GM18508 (cell line): ENCODE results near the gene COL26A1.

Source experiments
- ATAC-seq: cut with Tn5 transposase; IDR thresholded peaks from one replicate; pipeline ENCODE4 v1.9.1; 2021; ENCODE audit warnings: moderate number of reproducible peaks; ENCODE audit not compliant: insufficient read depth, unreplicated experiment

Gene COL26A1

DNA sequence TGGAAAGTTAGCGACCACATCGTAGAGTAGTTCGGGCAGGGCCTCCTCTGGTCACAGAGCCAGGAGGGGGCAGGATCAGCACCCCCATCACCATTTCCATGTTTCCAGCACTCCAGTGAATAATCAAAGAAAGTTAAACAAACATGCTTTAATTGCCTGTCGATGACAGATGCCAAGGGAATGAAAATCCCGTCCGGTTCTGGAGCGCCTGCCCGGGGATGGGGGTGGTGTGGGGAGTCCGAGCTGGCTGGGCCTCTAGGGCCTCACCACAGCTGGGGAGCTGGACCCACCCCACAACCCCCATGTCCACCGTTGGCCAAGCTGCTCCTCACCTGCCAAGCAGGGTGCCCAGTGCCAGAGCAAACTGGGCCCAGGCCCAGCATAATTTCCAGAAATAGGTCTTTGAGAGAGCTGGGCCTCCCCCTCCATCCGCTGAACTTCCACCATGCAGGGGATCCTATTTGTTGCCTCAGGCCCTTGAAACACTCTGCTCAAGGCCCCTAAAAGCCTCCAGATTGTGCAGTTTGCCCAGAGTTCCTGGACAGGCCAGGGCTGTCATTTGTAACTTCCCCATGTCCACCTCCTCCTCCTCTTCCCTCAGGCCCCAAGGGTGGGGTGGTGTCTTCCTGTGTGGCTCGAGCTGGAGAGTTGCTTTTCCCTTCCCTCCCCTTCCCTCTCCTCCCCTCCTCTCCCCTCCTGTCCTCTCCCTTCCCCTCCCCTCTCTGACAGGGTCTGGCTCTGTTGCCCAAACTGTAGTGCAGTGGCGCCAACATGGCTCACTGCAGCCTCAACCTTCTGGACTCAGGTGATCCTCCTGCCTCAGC, 165.4 kb downstream of the COL26A1 start:
- no peak for ATAC-seq

DNA sequence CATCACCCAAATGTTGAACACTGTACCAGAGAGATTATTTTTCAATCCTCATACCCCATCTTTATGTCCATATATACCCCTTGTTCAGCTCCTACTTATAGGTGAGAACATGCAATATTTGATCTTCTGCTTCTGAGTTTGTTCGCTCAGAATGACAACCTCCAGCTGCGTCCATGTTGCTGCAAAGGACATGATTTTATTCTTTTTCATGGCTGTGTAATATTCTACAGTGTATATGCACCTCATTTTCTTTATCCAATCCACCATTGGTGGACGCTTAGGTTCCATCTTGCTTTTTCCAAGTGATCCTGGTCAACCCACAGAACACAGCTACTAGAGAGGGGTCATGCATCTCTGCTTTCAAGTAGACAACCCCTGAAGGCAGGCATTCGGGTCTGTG, 166.9 kb downstream of the COL26A1 start:
- no peak for ATAC-seq

DNA sequence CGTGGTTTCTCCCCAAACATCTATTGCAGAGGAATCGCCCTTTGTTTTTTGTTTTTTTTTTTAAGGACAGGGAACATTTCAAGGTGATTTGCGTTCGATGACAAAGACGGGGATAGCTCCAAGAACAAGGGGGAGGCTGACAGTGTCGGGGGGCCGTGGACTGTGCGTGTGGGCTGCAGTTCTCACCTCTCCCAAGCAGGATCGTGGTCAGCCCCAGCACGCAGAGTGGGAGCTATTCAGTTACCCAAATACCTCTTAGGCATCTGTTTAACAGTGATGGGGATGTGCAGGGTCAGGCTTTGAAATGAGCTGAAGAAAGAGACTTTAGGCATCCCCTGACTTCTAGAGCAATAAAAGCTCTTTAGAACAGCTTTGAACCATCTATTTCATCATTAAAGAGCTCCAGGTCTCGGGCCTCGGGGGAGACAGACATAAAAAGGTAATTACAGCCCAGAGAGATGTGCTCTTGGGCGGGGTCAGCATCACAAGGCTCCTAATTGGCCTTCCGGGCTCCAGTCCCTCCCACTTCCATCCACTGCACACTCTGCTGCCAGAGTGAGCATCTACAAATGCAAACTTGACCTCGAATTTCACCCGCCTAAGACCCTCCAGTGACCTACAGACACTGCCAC, 169.2 kb downstream of the COL26A1 start:
- no peak for ATAC-seq

DNA sequence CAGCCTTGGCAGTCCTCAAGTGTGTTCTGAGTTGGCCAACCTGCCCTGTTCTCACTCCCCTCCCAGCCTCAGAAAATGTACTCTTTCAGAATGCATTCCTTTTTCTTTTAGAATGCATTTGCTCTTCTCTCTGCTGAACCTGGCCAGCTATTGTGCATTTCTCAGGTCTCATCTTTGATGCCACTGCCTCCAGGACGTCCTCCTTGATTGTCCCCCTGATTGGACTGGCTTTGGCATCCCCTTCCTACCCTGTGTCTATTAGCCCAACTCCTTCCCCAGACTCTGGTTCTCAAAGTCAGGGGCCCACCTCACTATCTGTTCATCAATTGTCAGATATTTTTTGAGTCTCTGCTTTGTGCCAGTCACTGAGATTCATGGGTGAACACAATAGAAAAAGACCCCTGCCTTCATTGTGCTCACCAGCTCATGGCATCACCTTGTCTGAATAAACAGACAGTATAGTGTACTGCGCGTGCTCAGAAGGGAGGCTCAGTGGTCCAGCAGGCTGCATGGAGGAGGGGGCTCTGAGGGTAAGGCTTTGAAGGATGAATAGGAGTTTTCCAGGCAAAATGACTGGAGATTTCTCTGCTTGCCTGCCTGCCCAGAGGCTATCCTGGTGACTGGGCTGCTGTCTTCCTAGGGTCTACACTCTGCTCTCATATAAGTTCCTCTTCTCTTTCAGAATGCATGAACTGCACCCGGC, 169.9 kb downstream of the COL26A1 start:
- no peak for ATAC-seq

DNA sequence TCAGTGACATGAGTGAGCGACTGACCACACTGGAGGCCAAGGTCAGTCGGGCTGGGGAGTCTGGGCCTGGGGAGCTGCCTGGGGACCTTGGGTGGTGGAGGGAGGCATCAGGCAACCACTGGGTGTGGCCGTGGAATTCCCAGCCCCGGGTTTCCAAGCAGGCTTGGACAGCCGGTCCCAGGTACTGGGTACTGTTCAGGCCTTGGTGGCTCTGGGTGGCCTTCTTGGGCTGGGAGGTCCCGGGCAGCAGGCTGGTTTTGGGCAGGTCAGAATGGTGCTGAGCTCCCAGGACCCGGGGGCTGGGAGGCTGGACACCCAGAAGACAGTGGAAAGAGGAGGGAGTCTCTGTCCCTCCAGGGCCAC, 170.4 kb downstream of the COL26A1 start:
- ATAC-seq, result no peak

DNA sequence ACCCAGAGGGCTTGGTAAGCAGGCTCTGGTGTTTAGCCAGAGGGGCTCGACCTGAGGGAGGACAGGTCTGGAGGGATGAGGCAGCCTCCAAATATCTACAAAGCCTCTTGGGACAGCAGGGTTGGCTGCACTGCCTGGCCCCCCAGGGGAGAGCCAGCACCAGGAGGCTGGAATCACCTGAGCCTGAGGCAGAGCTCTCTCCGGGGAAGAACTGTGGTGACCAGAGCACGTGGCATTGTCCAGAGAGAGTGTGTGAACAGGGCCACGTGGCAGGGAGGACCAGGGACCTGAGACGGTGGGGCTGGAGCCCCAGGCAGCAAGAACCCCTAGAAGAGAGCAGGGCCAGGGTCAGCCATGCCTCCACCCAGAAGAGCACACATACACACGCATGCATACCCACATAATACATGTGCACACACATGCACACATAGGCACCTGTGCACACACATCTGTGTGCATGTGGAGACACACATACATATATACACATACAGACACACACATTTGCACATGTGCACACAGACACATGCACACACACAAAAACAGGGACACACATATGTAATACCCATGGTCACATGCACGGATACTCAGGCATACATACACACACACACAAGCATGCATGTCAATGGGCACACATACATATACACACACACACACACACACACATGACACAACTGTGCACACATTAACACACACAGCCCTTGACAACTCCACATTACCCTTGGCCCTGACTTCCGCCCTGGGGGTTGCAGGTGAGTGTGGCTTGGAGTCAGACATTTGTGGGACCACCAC, 171.5 kb downstream of the COL26A1 start:
- ATAC-seq, result no peak

DNA sequence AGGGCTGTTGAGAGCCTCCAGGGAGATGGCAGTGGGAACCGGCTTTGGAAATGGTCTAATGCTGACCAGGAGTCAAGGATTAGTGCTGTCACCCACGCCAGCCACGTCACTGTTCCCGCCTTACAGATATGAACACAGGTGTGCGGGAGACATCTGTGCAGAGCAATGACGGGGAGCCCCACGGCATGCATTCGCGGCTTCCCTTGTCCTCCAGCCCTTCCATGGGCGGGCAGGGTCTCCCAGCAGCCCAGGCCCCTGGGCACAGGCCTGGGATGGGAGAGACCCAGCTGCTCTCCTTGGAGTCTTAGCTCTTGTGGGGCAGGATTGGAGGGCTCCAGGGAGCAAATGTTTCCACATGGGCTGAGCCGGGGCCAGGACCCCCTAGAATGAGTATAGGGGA, 172.2 kb downstream of the COL26A1 start:
- ATAC-seq, result no peak

DNA sequence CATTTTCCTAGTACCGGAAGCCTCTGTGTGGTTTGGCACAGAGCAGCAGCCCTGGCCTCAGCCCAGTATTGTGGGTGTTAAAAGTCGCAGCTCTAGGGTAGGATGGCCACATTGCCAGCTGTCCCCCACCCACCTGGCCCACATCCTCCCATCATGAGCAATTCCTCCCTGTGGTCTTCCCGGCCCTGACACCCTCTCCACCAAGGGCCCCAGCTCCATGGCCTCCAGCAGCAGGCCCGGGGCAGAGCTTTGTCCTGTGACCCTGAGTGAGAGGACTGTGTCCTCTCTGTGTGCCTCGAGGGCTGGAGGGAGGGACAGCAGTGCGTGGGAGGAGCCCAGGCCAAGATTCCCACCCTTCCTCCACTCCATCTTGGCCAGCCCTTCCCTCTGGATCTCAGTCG, 172.7 kb downstream of the COL26A1 start:
- ATAC-seq, result no peak

DNA sequence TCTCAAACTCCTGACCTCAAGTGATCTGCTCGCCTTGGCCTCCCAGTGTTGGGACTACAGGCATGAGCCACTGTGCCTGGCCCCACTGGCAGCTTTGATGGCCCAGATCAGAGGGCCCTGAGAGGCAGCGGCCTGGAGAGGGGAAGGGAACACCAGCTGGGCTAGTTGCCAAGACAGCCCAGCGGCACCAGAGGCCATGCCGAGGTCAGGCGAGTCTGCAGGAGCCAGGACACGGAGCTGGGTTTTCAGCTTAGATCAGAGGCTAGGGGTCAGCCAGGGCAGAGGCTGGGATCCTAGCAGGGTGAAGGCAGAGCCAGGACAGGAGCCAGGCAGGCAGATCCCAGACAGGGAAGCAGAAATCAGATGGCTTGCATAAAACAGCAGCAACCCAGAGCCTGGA, 173.6 kb downstream of the COL26A1 start:
- no peak for ATAC-seq

DNA sequence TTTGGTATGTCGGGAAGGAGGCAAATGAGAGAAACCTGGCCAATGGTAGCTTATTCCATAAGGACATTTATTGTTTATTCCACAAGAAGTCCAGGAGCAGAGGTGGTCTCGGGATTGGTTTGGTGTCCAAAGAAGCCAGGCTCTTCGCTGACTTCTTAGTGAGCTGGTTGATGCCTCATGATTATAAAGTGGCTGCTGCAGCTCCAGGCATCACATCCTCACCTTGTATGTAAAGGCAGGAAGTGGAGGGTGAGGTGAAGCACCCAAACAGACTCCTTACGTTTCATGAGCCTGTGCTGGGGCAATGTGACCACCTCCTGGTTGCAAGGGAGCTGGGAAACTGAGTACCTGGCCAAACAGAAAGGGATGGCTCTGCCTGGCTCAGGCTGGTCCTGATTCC, 174.0 kb downstream of the COL26A1 start:
- no peak for ATAC-seq

DNA sequence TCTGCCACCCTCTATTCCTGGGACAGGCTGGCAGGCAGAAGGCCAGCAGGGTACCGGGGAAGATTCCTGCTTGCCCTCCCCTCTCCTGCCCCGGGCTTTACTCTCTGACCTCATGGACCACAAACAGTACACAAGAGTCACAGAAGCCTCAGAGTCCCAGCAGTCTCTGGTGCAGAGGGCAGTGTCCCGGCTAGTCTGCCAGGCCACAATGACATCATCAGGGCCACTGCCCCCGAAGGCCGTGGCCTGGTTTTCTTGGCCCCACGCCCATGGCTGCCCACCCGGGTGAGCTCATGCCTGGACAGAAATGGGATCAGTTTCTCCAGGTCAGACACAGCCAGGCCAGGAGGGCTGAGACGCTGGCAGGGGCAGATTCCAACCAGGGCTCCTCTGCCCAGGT, 174.5 kb downstream of the COL26A1 start:
- ATAC-seq, result no peak

DNA sequence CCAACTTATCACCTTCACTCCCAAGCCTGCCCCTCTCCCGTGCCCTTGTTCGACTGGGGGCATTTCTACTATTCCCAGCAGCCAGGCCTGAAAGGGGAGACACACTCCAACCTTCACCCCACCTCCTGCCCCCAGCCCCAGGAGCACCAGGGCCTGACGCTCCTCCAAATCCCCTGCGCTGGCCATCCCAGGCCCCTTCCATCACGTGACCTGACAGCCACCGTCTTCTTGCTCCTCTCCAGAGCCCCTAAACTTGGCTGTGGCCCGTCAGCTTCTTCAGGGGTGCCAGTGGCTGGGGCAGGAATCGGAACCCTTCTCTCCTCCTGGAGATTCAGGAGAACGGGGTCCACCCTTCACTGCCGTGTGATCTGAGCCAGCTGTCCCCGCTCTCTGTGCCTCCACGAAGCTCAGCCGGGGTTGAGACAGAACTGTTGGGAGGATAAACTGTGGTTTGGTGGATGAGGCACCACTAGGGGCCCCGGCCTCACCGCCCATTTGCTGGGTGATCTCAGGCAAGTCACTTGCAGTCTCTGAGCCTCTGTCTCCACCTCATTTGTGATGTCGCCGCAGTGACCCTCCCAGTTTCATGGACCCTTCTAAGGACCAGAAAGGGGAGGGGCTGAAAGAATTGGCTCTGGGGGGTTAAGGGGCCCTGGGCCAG, 175.4 kb downstream of the COL26A1 start:
- ATAC-seq, result no peak

DNA sequence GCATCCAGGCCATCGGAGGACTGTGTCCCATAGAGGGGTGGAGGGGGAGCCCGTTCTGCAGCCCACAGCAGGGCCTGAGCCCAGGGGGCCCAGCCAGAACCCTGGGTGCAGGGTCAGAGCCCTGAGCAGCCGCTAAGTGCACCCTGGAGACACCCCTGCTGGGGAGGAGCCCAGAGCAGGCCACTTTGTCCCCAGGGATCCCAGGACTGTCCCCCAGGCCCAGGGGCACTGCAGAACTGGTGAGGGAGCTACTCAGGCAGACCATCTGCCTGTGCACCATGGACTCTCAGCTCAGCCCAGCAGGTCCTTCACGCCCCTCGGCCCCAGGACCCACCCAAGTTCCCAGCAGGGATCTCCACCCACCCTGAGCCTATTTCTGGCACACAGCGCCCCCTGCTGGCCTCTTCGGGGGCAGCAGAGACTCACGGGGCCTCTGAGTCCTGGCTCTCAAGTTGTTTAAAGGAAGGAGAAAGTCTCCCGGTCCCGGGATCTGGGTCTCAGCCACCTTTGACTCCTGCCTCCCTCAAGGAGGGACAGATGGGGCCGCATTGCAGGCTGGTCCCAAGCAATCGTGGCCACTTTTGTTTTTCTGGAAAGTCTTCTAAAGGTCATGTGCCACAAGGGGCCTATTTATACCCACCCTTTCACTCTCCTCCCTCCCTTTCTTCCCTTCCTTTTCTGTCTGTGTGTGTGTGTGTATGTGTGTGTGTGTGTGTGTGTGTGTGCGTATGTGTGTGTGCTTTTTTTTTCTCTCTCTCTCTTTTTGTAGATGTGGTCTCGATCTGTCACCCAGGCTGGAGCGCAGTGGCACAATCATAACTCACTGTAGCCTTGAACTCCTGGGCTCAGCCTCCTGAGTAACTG, 176.2 kb downstream of the COL26A1 start:
- no peak for ATAC-seq

DNA sequence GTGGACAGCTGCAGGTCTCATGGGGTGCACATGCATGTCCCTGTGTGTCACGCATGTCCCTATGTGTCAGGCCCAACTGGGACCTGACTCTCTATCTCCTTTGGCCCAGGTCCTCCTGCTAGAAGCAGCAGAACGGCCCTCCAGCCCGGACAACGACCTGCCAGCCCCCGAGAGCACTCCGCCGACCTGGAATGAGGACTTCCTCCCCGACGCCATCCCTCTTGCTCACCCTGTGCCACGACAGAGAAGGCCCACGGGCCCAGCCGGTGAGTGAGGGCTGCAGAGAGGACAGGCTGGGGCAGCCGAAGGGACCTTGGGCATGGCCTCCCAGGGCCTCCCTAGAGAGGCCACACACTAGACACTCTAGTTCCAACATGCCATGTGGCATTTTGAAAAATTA, 177.1 kb downstream of the COL26A1 start:
- no peak for ATAC-seq

DNA sequence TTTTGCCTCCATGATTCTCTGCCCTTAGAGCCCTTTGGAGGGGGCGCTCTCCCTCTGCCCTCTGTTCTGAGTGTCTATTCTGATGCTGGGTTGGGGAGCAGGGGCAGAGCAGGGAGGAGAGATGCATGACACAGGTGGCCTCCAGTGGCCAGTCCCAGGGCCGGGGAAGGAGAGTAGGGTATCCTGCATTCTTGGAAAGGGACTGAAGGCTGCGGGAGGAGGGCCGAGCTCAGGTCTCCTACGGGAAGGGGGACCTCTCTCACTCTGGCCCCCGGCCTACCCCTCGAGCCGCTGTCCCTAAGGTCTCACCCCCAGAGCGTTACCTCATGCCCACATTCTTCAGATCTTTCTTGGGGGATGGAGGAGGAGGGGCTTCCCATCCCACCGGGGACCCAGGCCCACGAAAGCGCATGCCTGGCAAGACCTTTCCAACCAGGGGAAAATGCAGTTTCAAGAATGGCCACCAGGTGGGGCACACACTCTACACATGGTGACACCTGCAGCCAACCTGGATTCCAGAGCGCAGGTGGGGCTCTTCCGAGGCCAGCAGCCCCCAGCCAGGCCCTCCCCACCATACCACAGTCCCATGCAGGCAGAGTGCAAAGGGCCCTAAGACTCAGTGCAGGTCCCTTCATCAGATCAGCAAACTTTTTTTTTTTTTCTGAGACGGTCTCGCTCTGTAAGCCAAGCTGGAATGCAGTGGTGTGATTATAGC, 180.0 kb downstream of the COL26A1 start:
- ATAC-seq, result no peak

DNA sequence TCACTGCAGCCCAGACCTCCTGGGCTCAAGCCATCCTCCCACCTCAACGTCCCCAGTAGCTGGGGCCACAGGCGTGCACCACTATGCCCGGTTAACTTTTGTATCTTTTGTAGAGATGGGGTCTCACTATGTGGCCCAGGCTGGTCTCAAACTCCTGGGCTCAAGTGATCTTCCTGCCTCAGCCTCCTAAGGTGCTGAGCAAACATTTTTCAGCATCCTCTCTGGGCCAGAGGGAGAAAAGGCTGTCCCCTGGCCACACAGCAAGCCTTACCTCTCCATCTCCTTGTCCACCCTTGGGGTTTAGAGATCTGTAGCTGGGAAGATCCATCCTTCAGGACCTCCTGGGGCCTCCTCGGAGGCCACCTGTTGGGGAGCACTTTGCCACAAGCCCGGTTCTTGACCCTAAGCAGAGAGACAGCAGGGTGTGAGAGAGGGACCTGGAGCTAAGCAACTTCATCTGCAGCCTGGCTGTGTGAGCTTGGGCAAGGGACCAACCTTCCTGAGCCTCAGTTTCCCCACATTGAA, 180.6 kb downstream of the COL26A1 start:
- no peak for ATAC-seq

DNA sequence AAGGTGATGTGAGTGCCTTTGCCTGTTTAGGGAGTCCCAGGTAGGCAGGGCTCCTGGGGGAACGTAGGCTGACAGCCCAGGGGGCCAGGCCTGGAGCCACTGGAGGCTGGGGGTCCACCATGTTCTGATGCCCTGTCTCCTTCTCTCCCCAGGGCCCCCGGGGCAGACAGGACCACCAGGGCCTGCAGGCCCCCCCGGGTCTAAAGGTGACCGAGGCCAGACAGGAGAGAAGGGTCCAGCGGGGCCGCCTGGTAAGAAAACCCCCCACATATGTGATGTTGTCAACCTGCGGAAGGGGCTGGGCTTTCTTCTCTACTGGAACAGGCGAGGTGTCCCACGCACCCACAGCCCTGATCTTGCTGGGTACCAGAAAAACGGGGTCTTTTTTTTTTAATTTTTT, 181.2 kb downstream of the COL26A1 start:
- no peak for ATAC-seq

DNA sequence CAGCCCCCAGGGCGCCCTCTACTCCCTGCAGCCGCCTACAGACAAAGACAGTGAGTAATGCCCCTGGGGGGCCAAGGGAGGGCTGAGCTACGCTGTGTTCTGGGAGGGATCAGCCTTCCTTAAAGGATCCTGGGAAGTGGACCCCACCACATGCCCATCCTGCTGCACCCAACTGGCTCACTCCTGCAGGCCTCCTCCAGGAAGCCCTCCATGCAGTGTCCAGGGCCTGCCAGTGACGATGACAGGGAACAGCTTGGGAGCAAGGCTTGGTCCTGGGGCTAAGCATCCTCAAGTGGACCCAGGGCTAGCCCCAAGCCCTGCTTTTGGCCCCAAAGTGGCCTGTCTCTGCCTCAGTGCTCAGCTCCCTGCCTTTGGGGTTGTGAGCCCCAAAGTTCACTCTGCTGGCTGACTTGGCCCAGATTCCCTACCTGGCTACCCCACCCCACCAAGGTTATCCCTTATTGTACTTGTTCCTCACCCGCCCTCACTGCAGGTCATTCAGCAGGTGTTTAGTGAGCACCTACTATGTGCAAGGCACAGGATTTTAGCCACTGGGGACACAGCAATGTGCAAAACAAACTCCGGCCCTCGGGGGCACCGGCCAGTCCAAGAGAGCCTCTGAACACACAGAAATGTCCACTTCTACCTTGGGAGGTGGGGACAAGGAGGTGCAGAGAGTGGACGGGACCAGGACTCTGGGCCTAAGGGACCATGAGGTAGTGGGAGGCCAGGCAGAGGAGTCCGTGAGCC, 182.9 kb downstream of the COL26A1 start:
- ATAC-seq, result no peak
